ENCODE data around the gene ALAS1. TPM values are rescaled to one million over a fixed set of nuclear protein-coding genes. Genes with fewer than 3 reads are reported as not detected.

ALAS1 gene
- total and polyA plus RNA-seq, 2 of the 13 experiments (the other 11 are each of a cell fraction or from before 2014, with no cell fraction given): 36.0 to 43.2 TPM

DNA sequence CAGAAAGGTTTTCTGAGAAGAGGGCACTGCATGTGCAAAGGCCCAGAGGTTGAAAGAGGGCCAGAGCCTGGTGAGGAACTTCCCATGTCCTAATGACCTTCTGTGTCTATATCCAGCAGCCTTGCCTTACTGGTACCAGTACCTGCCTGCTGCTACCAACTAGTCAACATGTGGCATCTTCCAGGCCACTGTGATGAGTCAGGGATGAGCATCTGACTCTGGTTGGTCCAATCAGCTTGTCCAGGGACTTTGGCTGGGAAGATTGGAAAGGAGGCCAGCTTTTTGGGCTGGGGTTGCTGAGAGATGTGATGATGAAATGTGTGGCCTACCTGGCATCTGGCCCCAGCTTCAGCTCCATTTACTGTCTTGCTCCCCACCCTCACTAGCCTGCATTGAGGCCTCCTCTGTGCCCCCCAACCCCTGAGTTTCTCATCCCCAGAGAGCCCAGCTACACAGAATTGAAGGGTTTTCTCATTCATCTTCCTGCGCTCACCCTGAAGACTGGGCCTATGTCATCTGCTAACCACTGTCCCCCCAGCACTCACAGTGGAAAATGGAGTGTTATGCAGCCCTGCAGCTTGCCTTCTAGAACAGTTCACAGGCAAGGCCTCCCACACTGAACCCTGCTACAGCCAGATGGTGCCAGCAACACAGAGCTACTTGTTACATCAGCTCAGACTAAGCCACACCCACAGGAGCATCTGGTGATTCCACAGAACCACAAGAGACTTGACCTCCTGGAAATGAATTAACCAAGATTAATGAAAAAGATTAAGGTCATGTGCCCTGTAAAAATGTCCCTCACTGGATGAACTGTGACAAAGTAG, 42.3 kb downstream of the ALAS1 start (continued):
- TF ChIP-seq SMC3 (IDR thresholded peaks at IDR 0.05; ENCODE audit: low read length) (no peak), ZNF549 (CRISPR knock-in tag; IDR thresholded peaks at IDR 0.05) (no peak), KDM2A (CRISPR knock-in tag; IDR thresholded peaks at IDR 0.05; ENCODE audit: borderline replicate concordance, low read depth) (no peak), ATRX (CRISPR knock-in tag; IDR thresholded peaks at IDR 0.05; ENCODE audit: borderline replicate concordance) (no peak), MIXL1 (CRISPR knock-in tag; IDR thresholded peaks at IDR 0.05) (no peak), PRMT3 (CRISPR knock-in tag; IDR thresholded peaks at IDR 0.05; ENCODE audit: borderline replicate concordance, low read depth) (no peak), HNRNPUL1 (IDR thresholded peaks at IDR 0.05; ENCODE audit: low read depth, low read length) (no peak), MYC (CRISPR knock-in tag; IDR thresholded peaks at IDR 0.05; ENCODE audit: borderline replicate concordance) (no peak), ZNF737 (CRISPR knock-in tag; IDR thresholded peaks at IDR 0.05; ENCODE audit: borderline replicate concordance) (no peak), RBAK (CRISPR knock-in tag; IDR thresholded peaks at IDR 0.05) (0 out of 2 replicates have a peak, but pooled peaks have one; percentile 21), ZNF572 (CRISPR knock-in tag; IDR thresholded peaks at IDR 0.05) (no peak), RELA (CRISPR knock-in tag; IDR thresholded peaks at IDR 0.05) (no peak), ZFAT (CRISPR knock-in tag; conservative IDR thresholded peaks at IDR 0.05) (no peak), ZNF773 (CRISPR knock-in tag; IDR thresholded peaks at IDR 0.05; ENCODE audit: borderline replicate concordance) (no peak), JARID2 (CRISPR knock-in tag; IDR thresholded peaks at IDR 0.05; ENCODE audit: insufficient replicate concordance) (no peak), RAD21 (CRISPR knock-in tag; IDR thresholded peaks at IDR 0.05) (no peak), XBP1 (CRISPR knock-in tag; IDR thresholded peaks at IDR 0.05) (no peak), SNAPC2 (CRISPR knock-in tag; IDR thresholded peaks at IDR 0.05) (no peak)
- TF ChIP-seq, protein P1, sequence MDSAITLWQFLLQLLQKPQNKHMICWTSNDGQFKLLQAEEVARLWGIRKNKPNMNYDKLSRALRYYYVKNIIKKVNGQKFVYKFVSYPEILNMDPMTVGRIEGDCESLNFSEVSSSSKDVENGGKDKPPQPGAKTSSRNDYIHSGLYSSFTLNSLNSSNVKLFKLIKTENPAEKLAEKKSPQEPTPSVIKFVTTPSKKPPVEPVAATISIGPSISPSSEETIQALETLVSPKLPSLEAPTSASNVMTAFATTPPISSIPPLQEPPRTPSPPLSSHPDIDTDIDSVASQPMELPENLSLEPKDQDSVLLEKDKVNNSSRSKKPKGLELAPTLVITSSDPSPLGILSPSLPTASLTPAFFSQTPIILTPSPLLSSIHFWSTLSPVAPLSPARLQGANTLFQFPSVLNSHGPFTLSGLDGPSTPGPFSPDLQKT (CRISPR knock-in tag; IDR thresholded peaks at IDR 0.05; ENCODE audit: borderline replicate concordance): no peak
- TF ChIP-seq, protein P2, sequence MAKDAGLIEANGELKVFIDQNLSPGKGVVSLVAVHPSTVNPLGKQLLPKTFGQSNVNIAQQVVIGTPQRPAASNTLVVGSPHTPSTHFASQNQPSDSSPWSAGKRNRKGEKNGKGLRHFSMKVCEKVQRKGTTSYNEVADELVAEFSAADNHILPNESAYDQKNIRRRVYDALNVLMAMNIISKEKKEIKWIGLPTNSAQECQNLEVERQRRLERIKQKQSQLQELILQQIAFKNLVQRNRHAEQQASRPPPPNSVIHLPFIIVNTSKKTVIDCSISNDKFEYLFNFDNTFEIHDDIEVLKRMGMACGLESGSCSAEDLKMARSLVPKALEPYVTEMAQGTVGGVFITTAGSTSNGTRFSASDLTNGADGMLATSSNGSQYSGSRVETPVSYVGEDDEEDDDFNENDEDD (CRISPR knock-in tag; IDR thresholded peaks at IDR 0.05; ENCODE audit: borderline replicate concordance): no peak
- TF ChIP-seq, protein P3, sequence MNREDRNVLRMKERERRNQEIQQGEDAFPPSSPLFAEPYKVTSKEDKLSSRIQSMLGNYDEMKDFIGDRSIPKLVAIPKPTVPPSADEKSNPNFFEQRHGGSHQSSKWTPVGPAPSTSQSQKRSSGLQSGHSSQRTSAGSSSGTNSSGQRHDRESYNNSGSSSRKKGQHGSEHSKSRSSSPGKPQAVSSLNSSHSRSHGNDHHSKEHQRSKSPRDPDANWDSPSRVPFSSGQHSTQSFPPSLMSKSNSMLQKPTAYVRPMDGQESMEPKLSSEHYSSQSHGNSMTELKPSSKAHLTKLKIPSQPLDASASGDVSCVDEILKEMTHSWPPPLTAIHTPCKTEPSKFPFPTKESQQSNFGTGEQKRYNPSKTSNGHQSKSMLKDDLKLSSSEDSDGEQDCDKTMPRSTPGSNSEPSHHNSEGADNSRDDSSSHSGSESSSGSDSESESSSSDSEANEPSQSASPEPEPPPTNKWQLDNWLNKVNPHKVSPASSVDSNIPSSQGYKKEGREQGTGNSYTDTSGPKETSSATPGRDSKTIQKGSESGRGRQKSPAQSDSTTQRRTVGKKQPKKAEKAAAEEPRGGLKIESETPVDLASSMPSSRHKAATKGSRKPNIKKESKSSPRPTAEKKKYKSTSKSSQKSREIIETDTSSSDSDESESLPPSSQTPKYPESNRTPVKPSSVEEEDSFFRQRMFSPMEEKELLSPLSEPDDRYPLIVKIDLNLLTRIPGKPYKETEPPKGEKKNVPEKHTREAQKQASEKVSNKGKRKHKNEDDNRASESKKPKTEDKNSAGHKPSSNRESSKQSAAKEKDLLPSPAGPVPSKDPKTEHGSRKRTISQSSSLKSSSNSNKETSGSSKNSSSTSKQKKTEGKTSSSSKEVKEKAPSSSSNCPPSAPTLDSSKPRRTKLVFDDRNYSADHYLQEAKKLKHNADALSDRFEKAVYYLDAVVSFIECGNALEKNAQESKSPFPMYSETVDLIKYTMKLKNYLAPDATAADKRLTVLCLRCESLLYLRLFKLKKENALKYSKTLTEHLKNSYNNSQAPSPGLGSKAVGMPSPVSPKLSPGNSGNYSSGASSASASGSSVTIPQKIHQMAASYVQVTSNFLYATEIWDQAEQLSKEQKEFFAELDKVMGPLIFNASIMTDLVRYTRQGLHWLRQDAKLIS (CRISPR knock-in tag; IDR thresholded peaks at IDR 0.05): no peak
- TF ChIP-seq, protein P4, sequence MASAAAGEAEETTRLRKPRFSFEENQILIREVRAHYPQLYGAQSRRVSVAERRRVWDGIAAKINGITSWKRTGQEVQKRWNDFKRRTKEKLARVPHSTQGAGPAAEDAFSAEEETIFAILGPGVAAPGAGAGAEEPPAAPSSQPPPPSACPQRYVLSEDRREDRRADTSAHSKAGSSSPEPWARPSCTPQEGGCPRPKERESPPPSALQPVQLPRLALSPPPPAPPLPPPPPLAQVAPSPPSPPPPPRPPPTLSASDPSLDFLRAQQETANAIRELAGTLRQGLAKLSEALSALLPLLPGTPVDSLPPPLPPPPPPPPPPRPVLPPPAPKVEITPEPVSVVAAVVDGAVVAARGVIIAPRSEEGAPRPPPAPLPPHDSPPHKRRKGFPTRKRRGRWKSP (CRISPR knock-in tag; IDR thresholded peaks at IDR 0.05): peak; percentile 47; the same call in 1 of the 2 replicates
- TF ChIP-seq, protein P5, sequence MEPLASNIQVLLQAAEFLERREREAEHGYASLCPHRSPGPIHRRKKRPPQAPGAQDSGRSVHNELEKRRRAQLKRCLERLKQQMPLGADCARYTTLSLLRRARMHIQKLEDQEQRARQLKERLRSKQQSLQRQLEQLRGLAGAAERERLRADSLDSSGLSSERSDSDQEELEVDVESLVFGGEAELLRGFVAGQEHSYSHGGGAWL (CRISPR knock-in tag; IDR thresholded peaks at IDR 0.05): 0 out of 2 replicates have a peak, but pooled peaks have one; percentile 24

Data from HepG2 (cell line).